Right lobe of liver (tissue), 6 donors: ENCODE measurements around the gene WWP2. TPM values are rescaled to one million over a fixed set of nuclear protein-coding genes. Genes with fewer than 3 reads are reported as not detected.

Experiments used
- ATAC-seq, 4 donors: fragments of 200-7000 bp; cut with Tn5 transposase; one replicate each; pipeline ENCODE4 v1.9.1; 2020; ENCODE audit warnings: mild to moderate bottlenecking in 4 of 4, moderate library complexity in 4 of 4
- DNase-seq, 3 donors: peaks; one replicate each; pipeline ENCODE4 v3.0.0-alpha.2; 2020
- H3K27ac ChIP-seq, 3 donors: fragments of 200-600 bp; one replicate each; pipeline ENCODE4 v1.8.0; 2022
- H3K27me3 ChIP-seq, 2 donors: fragments of 200-600 bp; one replicate each; pipeline ENCODE4 v1.8.0; 2022
- H3K36me3 ChIP-seq, 4 donors: fragments of 200-600 bp; sonication (generic) in 1 of 4; one replicate each; pipeline versions ENCODE4 v1.5.1 to v1.8.0; 2017 to 2022; ENCODE audit warnings: control low read depth in 1 of 4
- H3K4me1 ChIP-seq, 4 donors: fragments of 200-600 bp; sonication (generic) in 1 of 4; one replicate each; pipeline versions ENCODE4 v1.5.1 to v1.8.0; 2017 to 2022; ENCODE audit warnings: control low read depth in 1 of 4
- H3K4me3 ChIP-seq, 3 donors: fragments of 200-600 bp; one replicate each; pipeline ENCODE4 v1.8.0; 2022
- H3K9me3 ChIP-seq, 4 donors: fragments of 200-600 bp; sonication (generic) in 1 of 4; one replicate each; pipeline versions ENCODE4 v1.5.1 to v1.8.0; 2017 to 2022; ENCODE audit warnings: control low read depth in 1 of 4
- POLR2A ChIP-seq: fragments of 450-650 bp; IDR thresholded peaks from one replicate; pipeline ENCODE4 v1.6.1; 2017; ENCODE audit warnings: antibody characterized with exemption, mild to moderate bottlenecking
- WGBS: methylation state at CpG from one replicate; pipeline ENCODE4 v1.1.6; 2018; ENCODE audit warnings: low coverage, low lambda C conversion rate; ENCODE audit not compliant: insufficient coverage; ENCODE audit errors: missing lambda C conversion rate; 5-methylcytosine and 5-hydroxymethylcytosine counted together
- intact Hi-C, 2 donors: fragments of 100-400 bp; cut with DNase I; formaldehyde crosslinking; loops; one replicate each; pipeline versions ENCODE4 v1.11.2 to v1.14.1; 2022
- total RNA-seq, 6 experiments: library from RNA; depleted of rRNA in 2 of 6; stranded (reverse); fragments of >200 nt in 2 of 6; fragmentation: NEBNext Ultra II Directional in 3 of 6; extraction: Animal tissue kit (Norgen Biotek cat#: 25700) in 3 of 6; gene quantifications; one replicate each; pipeline versions ENCODE4 v1.1.0 to v1.2.4, GENCODE V29; 2016 to 2023
- TF ChIP-seq, protein P1 (sequence below), 4 donors: fragments of 200-600 bp in 3 of 4; fragments of 450-650 bp in 1 of 4; IDR thresholded peaks; one replicate each; pipeline versions ENCODE4 v1.5.1 to v1.8.0; 2016 to 2022; ENCODE audit warnings: antibody characterized with exemption in 4 of 4, mild to moderate bottlenecking in 2 of 4
- donor health status: DM: no; HTN: yes; CAD: no.
- donor health status: DM: no; HTN: no; CAD: no.
- donor health status: DM: no; HTN: no; CAD: no.
- donor health status: DM: no; HTN: yes; CAD: no.
- donor health status: DM: no; HTN: yes; CAD: no.

Gene WWP2
- total RNA-seq, 6 experiments from 2014 or later: 18.1 to 24.6 (median 22.4) TPM

DNA sequence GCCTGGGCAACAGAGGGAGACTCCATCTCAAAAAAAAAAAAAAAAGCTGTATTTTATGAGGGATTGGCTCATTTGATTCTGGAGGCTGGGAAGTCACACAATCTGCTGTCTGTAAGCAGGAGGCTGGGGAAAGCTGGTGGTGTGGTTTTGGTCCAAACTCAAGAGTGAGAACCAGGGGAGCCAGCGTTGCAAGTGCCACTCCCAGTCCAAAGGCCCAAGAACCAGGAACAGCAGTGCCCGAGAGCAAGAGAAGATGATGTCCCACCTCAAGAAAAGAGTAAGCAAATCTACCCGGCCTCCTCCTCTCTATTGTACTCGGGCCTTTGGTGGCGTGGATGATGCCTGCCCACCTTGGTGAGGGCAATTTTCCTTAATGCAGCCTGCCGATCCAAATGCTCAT lies 30.0 kb upstream of the WWP2 start:
- no peak overlapping the region for H3K27ac ChIP-seq
- 100% methylated on average over 1 of the region's 6 CpGs for WGBS
- no peaks in the 10 kb centered on the region for H3K4me1 ChIP-seq
- intact Hi-C loops: no loop called here
- H3K27me3 ChIP-seq: no peaks in the 10 kb centered on the region
- DNase-seq (no peak), ATAC-seq (no peak)
- H3K36me3 ChIP-seq: no peaks in the 10 kb centered on the region
- H3K9me3 ChIP-seq: no peaks in the 10 kb centered on the region
- TF ChIP-seq, protein P1, sequence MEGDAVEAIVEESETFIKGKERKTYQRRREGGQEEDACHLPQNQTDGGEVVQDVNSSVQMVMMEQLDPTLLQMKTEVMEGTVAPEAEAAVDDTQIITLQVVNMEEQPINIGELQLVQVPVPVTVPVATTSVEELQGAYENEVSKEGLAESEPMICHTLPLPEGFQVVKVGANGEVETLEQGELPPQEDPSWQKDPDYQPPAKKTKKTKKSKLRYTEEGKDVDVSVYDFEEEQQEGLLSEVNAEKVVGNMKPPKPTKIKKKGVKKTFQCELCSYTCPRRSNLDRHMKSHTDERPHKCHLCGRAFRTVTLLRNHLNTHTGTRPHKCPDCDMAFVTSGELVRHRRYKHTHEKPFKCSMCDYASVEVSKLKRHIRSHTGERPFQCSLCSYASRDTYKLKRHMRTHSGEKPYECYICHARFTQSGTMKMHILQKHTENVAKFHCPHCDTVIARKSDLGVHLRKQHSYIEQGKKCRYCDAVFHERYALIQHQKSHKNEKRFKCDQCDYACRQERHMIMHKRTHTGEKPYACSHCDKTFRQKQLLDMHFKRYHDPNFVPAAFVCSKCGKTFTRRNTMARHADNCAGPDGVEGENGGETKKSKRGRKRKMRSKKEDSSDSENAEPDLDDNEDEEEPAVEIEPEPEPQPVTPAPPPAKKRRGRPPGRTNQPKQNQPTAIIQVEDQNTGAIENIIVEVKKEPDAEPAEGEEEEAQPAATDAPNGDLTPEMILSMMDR (IDR thresholded peaks at IDR 0.05): no peak
- TF ChIP-seq POLR2A: no peak
- H3K4me3 ChIP-seq: no peak overlapping the region

DNA sequence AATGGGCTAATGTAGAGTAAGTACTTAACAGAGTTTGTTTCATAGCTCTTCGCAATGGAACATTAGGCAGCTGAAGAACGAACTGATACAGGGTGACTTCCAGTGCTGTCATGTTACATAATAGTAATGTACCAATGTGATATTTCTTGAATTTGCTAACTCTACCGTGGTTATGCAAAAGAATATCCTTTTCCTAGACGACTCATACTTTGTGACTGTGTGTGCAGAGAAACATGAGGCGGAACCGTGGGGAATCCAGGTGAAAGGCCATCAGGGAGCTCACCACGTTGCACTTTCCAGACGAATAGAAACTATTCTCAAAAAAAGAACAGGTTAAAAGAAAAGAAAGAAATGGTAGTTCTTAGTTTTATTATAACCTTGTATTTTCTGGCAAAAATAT lies 20.6 kb upstream of the WWP2 start:
- Histone ChIP-seq H3K36me3 (peaks cover 3 to 57% (median 19%) of the 10 kb centered on the region in 4 donors), H3K9me3 (peaks cover 0 to 3% (median 0%) of the 10 kb centered on the region in 4 donors), H3K4me3 (no peak overlapping the region), H3K4me1 (peaks cover 0 to 7% (median 0%) of the 10 kb centered on the region in 4 donors), H3K27me3 (no peaks in the 10 kb centered on the region), H3K27ac (no peak overlapping the region)
- no peak for TF ChIP-seq POLR2A
- TF ChIP-seq, protein P1 (IDR thresholded peaks at IDR 0.05): no peak
- WGBS: 41% methylated on average over 8 of the region's 8 CpGs
- ATAC-seq: no peak
- intact Hi-C loops: no loop called here
- DNase-seq: no peak

DNA sequence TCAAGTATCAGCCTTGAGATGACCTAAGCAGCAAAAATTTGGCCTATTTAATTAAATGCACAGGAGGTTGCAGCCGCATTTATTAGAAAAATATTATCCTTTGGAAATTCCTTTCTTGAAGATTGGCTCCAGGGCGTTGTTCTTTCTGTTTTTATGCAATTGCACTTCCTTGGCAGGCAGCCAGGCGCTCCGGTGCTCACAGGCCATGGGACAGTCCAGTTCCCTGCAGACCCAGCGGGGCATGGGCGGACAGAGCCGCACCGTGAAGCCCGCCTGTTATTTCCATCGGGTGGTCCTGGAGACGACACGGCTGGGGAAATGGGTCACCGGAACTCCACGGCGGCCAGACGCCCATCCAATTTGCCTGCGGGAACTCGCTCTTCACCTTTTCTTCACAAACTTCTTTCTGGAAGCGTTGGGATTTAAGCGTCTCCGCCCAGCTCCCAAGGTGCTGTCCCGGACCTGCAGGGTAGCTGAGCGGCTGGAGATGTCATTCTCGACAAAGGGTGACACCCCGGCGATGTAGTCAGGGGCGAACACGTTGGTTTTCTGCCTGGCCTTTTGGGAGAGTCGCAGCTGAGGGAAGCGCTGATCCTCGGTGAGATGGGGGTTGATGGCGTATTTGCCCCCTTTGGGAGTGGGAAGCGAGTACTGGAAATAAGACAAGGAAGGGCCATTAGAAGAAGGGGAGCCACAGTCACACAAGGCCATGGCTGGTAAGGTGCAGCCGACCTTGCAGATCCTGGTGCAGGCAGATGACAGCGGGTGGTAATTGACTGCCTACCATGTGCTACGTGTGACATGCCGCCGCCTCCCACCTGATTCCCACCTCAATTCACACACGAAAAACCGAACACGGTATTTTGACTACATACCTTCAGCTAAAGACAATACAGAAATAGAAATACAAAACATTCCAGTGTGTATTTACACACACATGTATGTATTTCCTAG lies 19.9 kb upstream of the WWP2 start:
- ATAC-seq (peak; percentile 77 to 84 (median 81)), DNase-seq (peak; percentile 85 to 91 (median 87))
- Histone ChIP-seq H3K36me3 (peaks cover 3 to 59% (median 23%) of the 10 kb centered on the region in 4 donors), H3K27ac (no peak overlapping the region), H3K4me3 (no peak overlapping the region), H3K27me3 (no peaks in the 10 kb centered on the region), H3K9me3 (peaks cover 0 to 3% (median 0%) of the 10 kb centered on the region in 4 donors), H3K4me1 (peaks cover 0 to 7% (median 0%) of the 10 kb centered on the region in 4 donors)
- TF ChIP-seq, protein P1 (IDR thresholded peaks at IDR 0.05): no peak
- TF ChIP-seq POLR2A: no peak
- intact Hi-C loops: no loop called here
- WGBS: 50% methylated on average over 21 of the region's 41 CpGs

DNA sequence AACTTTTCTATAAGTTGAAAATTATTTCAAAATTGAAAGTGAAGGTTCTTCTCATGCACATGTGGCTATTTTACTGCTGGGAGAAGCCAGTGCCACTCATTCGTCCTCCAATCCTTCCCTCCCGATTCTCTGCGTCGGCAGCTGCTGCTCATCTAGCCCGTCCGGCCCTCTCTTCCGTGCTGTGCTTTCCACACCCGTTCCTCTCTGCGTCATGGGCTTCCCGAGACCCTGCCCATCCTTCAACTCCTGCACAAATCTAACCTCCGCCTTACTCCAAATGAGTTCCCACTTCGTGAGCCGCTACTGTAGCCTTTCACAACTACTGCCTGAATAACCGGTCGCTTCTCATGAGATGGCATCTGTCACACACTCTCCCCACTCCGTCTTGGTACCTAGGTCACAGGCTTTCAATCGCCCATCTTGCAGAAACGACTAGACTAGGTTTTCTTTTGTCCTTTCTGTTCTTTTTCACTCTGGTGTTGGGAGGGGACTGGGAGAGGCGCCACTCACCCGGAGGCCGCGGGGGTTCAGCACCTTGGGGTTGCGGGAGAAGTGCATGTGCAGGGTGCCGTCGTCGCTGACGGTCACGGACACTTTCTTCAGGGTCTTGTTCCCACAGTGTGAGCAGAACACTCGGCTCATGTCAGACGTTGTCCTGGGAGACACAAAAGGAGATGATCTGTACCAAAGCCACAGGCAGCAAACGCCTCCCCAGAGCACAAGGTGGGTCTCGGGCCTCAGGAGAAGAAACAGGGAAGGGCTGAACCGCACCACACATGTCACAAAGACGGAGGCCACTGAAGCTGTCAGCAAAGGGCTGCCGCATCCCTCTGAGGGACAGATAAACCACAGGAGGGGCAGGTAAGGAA lies 17.5 kb upstream of the WWP2 start:
- Histone ChIP-seq H3K4me1 (peaks cover 0 to 7% (median 0%) of the 10 kb centered on the region in 4 donors), H3K36me3 (peaks cover 9 to 82% (median 40%) of the 10 kb centered on the region in 4 donors), H3K27me3 (no peaks in the 10 kb centered on the region), H3K4me3 (no peak overlapping the region), H3K9me3 (peaks cover 0 to 3% (median 0%) of the 10 kb centered on the region in 4 donors), H3K27ac (no peak overlapping the region)
- intact Hi-C loops: no loop called here
- WGBS: 92% methylated on average over 31 of the region's 35 CpGs
- TF ChIP-seq POLR2A: no peak
- TF ChIP-seq, protein P1 (IDR thresholded peaks at IDR 0.05): no peak
- no peak for DNase-seq
- ATAC-seq: no peak
